HG03045 (cell line): ENCODE results near the gene FN1.
A peak's percentile ranks its signal among the peaks of the same experiment; 100 is the strongest.
"Not testable (repeated sequence)": the region's sequence is repeated elsewhere in the genome, so short reads cannot be mapped to it uniquely, and the experiment has no call there.

Source experiments
- ATAC-seq: cut with Tn5 transposase; IDR thresholded peaks from one replicate; pipeline ENCODE4 v1.9.1; 2021; ENCODE audit warnings: mild to moderate bottlenecking, moderate library complexity; ENCODE audit not compliant: unreplicated experiment

FN1 gene

GRCh38 chr2:215354771-215355695 is 80.8 kb downstream of the FN1 start:
- ATAC-seq, result no peak

GRCh38 chr2:215352602-215353001 is 83.3 kb downstream of the FN1 start:
- ATAC-seq, result no peak

DNA sequence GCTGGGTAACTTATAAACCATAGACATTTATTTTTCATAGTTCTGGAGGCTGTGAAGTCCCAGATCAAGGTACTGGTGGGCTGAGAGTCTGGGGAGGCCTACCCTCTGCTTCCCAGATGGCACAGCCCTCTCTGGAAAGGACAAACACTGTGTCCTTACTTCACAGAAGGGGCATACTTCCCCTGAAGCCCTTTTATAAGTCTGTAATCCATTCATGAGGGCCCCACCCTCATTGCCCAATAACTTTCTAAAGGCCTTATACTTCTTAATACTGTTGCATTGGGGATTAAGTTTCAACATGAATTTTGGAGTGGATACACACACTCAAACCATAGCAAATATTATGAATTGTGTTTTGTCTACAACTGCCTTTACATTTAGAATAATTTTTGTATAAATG is 88.0 kb downstream of the FN1 start:
- no peak for ATAC-seq

- ATAC-seq, result no peak
Observed at GRCh38 chr2:215338883-215339679, 96.8 kb downstream of the FN1 start.

DNA sequence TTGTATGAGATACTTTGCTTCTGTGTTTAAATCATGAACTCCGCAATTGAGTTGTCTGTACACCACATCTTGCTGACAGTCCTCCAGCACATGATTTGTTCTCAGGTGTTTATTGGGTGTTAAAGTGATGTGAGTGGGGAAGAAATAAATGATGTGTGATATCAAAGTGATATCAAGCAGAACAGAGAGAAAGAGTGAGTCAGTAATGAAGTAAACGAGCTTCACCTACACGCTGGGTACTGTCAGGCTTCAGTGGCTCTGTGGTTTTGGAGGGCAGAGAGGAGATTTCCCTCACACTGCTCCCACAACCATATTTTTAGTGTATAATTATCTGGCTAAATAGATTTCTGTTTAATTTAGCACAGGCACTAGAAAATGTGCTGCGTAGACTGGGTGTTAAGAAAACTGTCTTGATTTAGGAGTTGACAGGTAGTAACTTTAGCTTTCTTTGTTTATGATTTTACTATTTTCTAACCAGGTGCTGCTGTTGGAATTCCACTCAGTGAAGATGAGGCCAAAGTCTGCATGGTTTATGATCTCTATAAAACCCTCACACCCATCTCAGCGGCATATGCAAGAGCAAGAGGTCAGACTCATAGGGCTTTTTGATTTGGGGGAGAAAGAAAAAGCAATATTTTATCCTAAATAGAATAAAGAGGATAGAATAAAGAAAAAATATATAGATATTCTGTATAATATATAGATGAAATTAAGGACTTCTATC is 102.8 kb downstream of the FN1 start:
- ATAC-seq, result no peak

DNA sequence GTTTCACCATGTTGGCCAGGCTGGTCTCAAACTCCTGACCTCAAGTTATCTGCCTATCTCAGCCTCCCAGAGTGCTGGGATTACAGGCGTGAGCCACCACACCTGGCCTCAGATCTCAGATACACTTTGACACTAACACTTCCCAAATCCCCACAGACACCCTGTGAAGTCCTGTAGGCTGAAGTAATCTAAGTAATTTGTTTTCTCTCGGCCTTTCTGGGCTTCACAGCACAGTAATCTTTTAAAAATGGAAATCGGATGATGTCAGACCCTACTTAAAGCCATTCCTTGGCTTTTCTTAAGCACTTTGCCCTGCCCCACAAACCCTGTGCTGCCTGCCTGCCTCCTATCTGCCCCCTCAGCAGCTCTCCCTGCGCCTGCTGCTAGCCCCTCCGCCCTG is 107.8 kb downstream of the FN1 start:
- ATAC-seq, result no peak

DNA sequence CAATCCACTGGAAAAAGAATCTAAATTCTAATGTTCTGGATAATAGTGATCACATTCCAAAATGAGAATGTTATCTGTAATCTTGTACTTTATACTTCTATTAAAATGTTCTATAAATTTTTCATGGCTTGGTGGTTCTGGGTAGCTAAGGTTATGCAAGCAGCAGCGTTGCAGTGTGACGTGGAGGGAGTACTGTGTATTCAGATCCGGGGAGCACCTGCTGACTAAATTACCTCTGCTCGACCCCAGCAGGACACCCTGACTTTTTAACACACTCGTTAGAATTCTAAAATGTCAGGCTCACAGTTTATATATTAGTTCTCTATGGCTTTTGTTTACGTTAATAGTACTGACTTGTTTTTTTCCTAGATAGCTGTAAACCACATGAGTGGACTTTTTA is 111.1 kb downstream of the FN1 start:
- ATAC-seq, result no peak

- ATAC-seq, result no peak
Observed at GRCh38 chr2:215320679-215321078, 115.2 kb downstream of the FN1 start.

DNA sequence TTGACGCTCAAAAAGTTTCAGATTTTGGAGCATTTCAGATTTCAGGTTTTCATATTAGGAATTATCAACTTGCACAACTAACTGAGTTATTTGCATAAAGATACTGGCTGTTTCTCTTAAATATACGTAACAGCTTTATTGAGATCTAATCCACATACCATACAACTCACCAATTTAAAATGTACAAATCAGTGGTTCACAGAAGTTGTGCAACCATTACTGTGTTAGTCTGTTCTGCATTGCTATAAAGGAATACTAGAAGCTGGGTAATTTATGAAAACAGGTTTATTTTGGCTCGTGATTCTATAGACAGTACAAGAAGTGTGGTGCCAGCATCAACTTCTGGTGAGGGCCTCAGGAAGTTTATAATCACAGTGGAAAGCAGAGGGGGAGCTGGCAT is 115.8 kb downstream of the FN1 start:
- ATAC-seq, result no peak

- ATAC-seq, result no peak
Observed at GRCh38 chr2:215319500-215319899, 116.4 kb downstream of the FN1 start.

DNA sequence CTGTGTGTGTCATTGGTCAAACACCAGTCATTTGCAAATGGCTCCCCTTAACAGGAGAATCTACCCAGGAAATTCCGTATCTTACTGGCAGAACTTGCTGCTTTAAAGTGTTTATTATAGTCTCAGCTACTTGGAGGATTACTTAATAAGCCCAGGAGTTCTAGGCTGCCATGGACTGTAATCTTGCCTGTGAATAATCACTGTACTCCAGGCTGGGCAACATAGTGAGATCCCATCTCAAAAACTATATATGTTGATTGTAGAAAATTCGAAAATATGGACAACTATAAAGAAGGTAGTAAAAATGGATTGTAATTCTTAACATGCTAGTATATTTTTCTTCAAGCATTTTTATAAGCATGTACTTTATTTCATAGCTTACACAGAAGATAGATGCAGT is 119.5 kb downstream of the FN1 start:
- no peak for ATAC-seq

GRCh38 chr2:215315301-215315700 is 120.6 kb downstream of the FN1 start:
- no peak for ATAC-seq

- no peak for ATAC-seq
Observed at GRCh38 chr2:215314896-215315295, 121.0 kb downstream of the FN1 start.

DNA sequence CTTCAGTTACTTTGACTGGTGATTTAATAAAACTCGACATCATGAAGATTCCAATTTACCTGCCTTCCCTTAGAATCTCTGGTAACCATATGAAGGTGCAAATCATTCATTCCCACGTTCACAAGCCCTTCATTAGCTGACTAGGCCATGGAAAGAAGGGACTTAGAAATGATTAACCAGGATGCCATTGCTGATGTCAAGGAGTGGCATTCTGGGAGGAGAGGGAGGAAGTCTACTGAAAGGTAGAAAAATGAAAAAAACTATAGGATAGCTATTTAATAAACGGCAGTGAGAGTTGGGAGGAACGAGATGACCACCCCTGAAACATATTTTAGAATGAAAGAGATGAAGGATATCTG is 122.6 kb downstream of the FN1 start:
- no peak for ATAC-seq

GRCh38 chr2:215311625-215312396 is 124.1 kb downstream of the FN1 start, which contains the start of gene ATIC:
TSS of gene ATIC (plus strand) at chr2:215312059. CDS start at chr2:215312143, 84 bp downstream.
- peak; percentile 99 for ATAC-seq

DNA sequence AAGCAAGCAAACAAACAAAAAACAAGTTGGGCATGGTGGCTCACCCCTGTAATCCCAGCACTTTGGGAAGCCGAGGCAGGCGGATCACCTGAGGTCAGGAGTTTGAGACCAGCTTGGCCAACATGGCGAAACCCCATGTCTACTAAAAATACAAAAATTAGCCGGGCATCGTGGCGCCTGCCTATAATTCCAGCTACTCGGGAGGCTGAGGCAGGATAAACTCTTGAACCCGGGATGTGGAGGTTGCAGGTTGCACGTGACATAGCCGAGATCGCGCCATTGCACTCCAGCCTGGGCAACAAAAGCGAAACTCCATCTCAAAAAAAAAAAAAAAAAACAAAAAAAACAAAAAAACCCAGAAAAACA is 124.6 kb downstream of the FN1 start:
- ATAC-seq, result not testable (repeated sequence)
